GM12801 (cell line): ENCODE data around the gene SKI.

Experiments
- CTCF ChIP-seq: IDR thresholded peaks from one replicate; pipeline ENCODE4 v1.5.1; 2011; ENCODE audit warnings: control low read depth; ENCODE audit not compliant: insufficient read length; ENCODE audit errors: extremely low read depth

SKI gene

GRCh38 chr1:2288311-2288710 is 60.2 kb downstream of the SKI start:
- no peak for TF ChIP-seq CTCF

- TF ChIP-seq CTCF = no peak
Observed at GRCh38 chr1:2288816-2289536, 60.9 kb downstream of the SKI start.

- no peak for TF ChIP-seq CTCF
Observed at GRCh38 chr1:2289607-2290006, 61.5 kb downstream of the SKI start.

GRCh38 chr1:2290171-2290578 is 62.1 kb downstream of the SKI start:
- TF ChIP-seq CTCF = no peak

- no peak for TF ChIP-seq CTCF
Observed at GRCh38 chr1:2290595-2291510, 62.7 kb downstream of the SKI start.

- no peak for TF ChIP-seq CTCF
Observed at GRCh38 chr1:2291577-2291976, 63.5 kb downstream of the SKI start.

- no peak for TF ChIP-seq CTCF
Observed at GRCh38 chr1:2292725-2293450, 64.8 kb downstream of the SKI start.
